IMR-90 (cell line): ENCODE data around the gene POU4F2. TPM values are rescaled to one million over a fixed set of nuclear protein-coding genes. Genes with fewer than 3 reads are reported as not detected.

ENCODE experiments used
- ATAC-seq: fragments of 200-7000 bp; cut with Tn5 transposase; 2 replicates; pipeline ENCODE4 v1.9.1; 2020; ENCODE audit warnings: low read depth, mild to moderate bottlenecking, moderate library complexity
- BruUV-seq: library from RNA; stranded (reverse); fragments of 400-500 nt; replicated peaks from 2 replicates; lab custom pipeline; 2021; lab: Mats Ljungman, UMichigan
- CTCF ChIA-PET: fragments of 300-600 bp; formaldehyde crosslinking; extraction: SDS; loops from one replicate; lab custom pipeline; 2021; ENCODE audit warnings: antibody characterized with exemption; lab: Yijun Ruan, JAX
- POLR2A ChIA-PET: fragments of 300-600 bp; sonication (Branson Sonifier 250); formaldehyde crosslinking; loops from one replicate; lab custom pipeline; 2022; ENCODE audit warnings: antibody characterized with exemption; ENCODE audit not compliant: unreplicated experiment; lab: Charles Lee
- DNase-seq: peaks from one replicate; pipeline ENCODE4 v3.0.0; 2013
- H2AFZ ChIP-seq: replicated peaks from 2 replicates; pipeline ENCODE3; 2013; ENCODE audit warnings: low read length, mild to moderate bottlenecking; ENCODE audit not compliant: poor library complexity
- H2AK5ac ChIP-seq: 2 replicates; pipeline ENCODE4 v1.6.1; 2013; ENCODE audit warnings: low read depth, low read length, inconsistent platforms
- H2AK9ac ChIP-seq: replicated peaks from 2 replicates; pipeline ENCODE3; 2013; ENCODE audit warnings: mild to moderate bottlenecking, low read depth, low read length, moderate library complexity; ENCODE audit not compliant: poor library complexity
- H2BK120ac ChIP-seq: 2 replicates; pipeline ENCODE4 v1.6.1; 2013; ENCODE audit warnings: low read depth, low read length, inconsistent platforms
- H2BK15ac ChIP-seq: 3 replicates; pipeline ENCODE4 v1.6.1; 2013; ENCODE audit warnings: low read depth, low read length, inconsistent platforms
- H2BK20ac ChIP-seq: 2 replicates; pipeline ENCODE4 v1.6.1; 2013; ENCODE audit warnings: low read depth, mild to moderate bottlenecking, inconsistent platforms, low read length, moderate library complexity
- H2BK5ac ChIP-seq: 2 replicates; pipeline ENCODE4 v1.6.1; 2013; ENCODE audit warnings: mild to moderate bottlenecking, low read depth, low read length, inconsistent platforms; ENCODE audit not compliant: poor library complexity, severe bottlenecking
- H3K14ac ChIP-seq: replicated peaks from 2 replicates; pipeline ENCODE4 v1.6.1; 2013; ENCODE audit warnings: low read depth, low read length, inconsistent platforms
- H3K18ac ChIP-seq: 2 replicates; pipeline ENCODE4 v1.6.1; 2013; ENCODE audit warnings: low read depth, low read length, control low read depth
- H3K23ac ChIP-seq: 2 replicates; pipeline ENCODE4 v1.6.1; 2013; ENCODE audit warnings: low read depth, low read length, inconsistent platforms
- H3K27ac ChIP-seq: 2 replicates; pipeline ENCODE4 v1.5.1; 2013; ENCODE audit warnings: mild to moderate bottlenecking, control low read depth, low read length; ENCODE audit not compliant: insufficient read depth
- H3K27me3 ChIP-seq: 2 replicates; pipeline ENCODE4 v1.6.1; 2013; ENCODE audit warnings: low read length; ENCODE audit not compliant: control insufficient read depth, insufficient read depth
- H3K36me3 ChIP-seq: 2 replicates; pipeline ENCODE4 v1.6.1; 2013; ENCODE audit warnings: low read length, mixed read lengths; ENCODE audit not compliant: control insufficient read depth, insufficient read depth
- H3K4ac ChIP-seq: 2 replicates; pipeline ENCODE4 v1.6.1; 2013; ENCODE audit warnings: low read depth, low read length, inconsistent platforms
- H3K4me1 ChIP-seq: 2 replicates; pipeline ENCODE4 v1.6.1; 2013; ENCODE audit warnings: low read length, mixed read lengths; ENCODE audit not compliant: control insufficient read depth, insufficient read depth
- H3K4me2 ChIP-seq: 2 replicates; pipeline ENCODE4 v1.6.1; 2013; ENCODE audit warnings: low read depth, mild to moderate bottlenecking, control low read depth, low read length, moderate library complexity
- H3K4me3 ChIP-seq: 2 replicates; pipeline ENCODE4 v1.5.1; 2013; ENCODE audit warnings: low read depth, mild to moderate bottlenecking, control low read depth, low read length, moderate library complexity; ENCODE audit not compliant: insufficient read depth
- H3K56ac ChIP-seq: 2 replicates; pipeline ENCODE4 v1.6.1; 2013; ENCODE audit warnings: low read length, inconsistent platforms; ENCODE audit not compliant: insufficient read depth; ENCODE audit errors: extremely low read depth
- H3K79me1 ChIP-seq, 2 experiments: 2 replicates each; pipeline ENCODE4 v1.6.1; 2013; ENCODE audit warnings: low read length in 2 of 2, inconsistent platforms in 1 of 2, low read depth in 1 of 2
- H3K9ac ChIP-seq: 2 replicates; pipeline ENCODE4 v1.6.1; 2013; ENCODE audit warnings: low read depth, low read length, control low read depth
- H3K9me1 ChIP-seq: 2 replicates; pipeline ENCODE4 v1.6.1; 2013; ENCODE audit warnings: low read length, inconsistent platforms; ENCODE audit not compliant: insufficient read depth
- H3K9me3 ChIP-seq: 2 replicates; pipeline ENCODE4 v1.6.1; 2013; ENCODE audit warnings: low read length; ENCODE audit not compliant: control insufficient read depth, insufficient read depth
- H4K20me1 ChIP-seq: 2 replicates; pipeline ENCODE4 v1.6.1; 2013; ENCODE audit warnings: low read length, inconsistent platforms; ENCODE audit not compliant: insufficient read depth
- H4K5ac ChIP-seq: 2 replicates; pipeline ENCODE4 v1.6.1; 2013; ENCODE audit warnings: mild to moderate bottlenecking, low read depth, low read length, control low read depth
- H4K8ac ChIP-seq, 2 experiments: 2 replicates each; pipeline ENCODE4 v1.6.1; 2013; ENCODE audit warnings: low read depth in 2 of 2, low read length in 2 of 2, control low read depth in 1 of 2, inconsistent platforms in 1 of 2
- H4K91ac ChIP-seq: 2 replicates; pipeline ENCODE4 v1.6.1; 2013; ENCODE audit warnings: low read depth, low read length, inconsistent platforms; ENCODE audit not compliant: insufficient read depth
- WGBS, 2 experiments: methylation state at CpG; one replicate each; pipeline versions ENCODE4 v1.1.5 to v1.1.7; 2013; ENCODE audit warnings: missing lambda C conversion rate in 2 of 2; ENCODE audit not compliant: insufficient read length in 1 of 2; ENCODE audit errors: extremely low coverage in 2 of 2; 5-methylcytosine and 5-hydroxymethylcytosine counted together
- dilution Hi-C: fragments of 300-500 bp; cut with HindIII; formaldehyde crosslinking; loops from one replicate; pipeline ENCODE4 v1.14.3; 2018; ENCODE audit warnings: low sequenced_read_pairs; ENCODE audit not compliant: unreplicated experiment
- in situ Hi-C: fragments of 300-500 bp; cut with MboI; formaldehyde crosslinking; loops from 3 replicates; pipeline ENCODE4 v1.14.3; 2019; ENCODE audit warnings: low sequenced_read_pairs, inconsistent platforms, mixed read lengths
- intact Hi-C: fragments of 100-400 bp; cut with micrococcal nuclease; formaldehyde crosslinking; loops from 2 replicates; pipeline ENCODE4 v1.10.0; 2022
- polyA plus RNA-seq, 3 experiments: library from polyadenylated mRNA; depleted of rRNA; stranded (reverse); fragments of >200 nt; gene quantifications; 2 replicates each; pipeline ENCODE4 v1.2.3, GENCODE V29; 2012; ENCODE audit warnings: low replicate concordance in 1 of 3
- total RNA-seq: library from RNA; depleted of rRNA; stranded (reverse); fragments of >200 nt; gene quantifications from 2 replicates; pipeline ENCODE4 v1.2.3, GENCODE V29; 2012
- TF ChIP-seq, protein P1 (sequence below): fragments of 150-350 bp; IDR thresholded peaks from 2 replicates; pipeline ENCODE4 v1.6.1; 2016; ENCODE audit warnings: low read depth, mild to moderate bottlenecking, low read length, moderate library complexity, borderline replicate concordance

The POU4F2 gene
- total and polyA plus RNA-seq, 2 of the 4 experiments (the other 2 are of a cell fraction): not detected

DNA sequence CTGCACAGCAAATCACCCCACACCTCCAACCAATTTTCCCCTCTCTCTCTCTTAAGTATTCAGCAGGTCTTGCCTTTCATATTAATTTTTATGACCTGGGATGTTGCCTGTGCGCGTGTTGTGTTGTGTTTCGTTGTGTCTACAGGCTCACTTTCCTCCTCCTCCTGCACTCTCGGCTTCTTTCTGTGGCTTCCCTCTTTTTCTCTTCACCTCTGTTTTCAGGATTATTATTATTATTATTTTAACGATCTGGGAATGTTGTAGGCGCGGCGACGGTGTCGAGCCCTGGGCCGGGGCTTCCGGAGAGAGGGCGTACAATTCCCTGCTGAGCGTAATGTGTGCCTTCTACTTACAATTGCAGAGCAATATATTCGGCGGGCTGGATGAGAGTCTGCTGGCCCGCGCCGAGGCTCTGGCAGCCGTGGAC, 826 bp downstream of the POU4F2 start:
- H4K5ac ChIP-seq: no peak overlapping the region
- WGBS, 2 experiments: 0% methylated on average over 3 of the region's 20 CpGs; no CpG with 5 or more reads in 1 of the 2 experiments
- DNase-seq: no peak
- no peak overlapping the region for H2BK20ac ChIP-seq
- in situ Hi-C loops: no loop called here
- no peak for ATAC-seq
- H3K27me3 ChIP-seq: peaks cover 42% of the 10 kb centered on the region
- dilution Hi-C loops: no loop called here
- H4K20me1 ChIP-seq: no peaks in the 10 kb centered on the region
- intact Hi-C loops: loop anchor here (5.0 kb wide), 2 partner anchors 117 to 458 kb away; partner anchors contain the start of gene SLC10A7
- no peak overlapping the region for H3K23ac ChIP-seq
- H3K79me1 ChIP-seq: no peaks in the 10 kb centered on the region
- H3K56ac ChIP-seq: no peak overlapping the region
- no TSS peak for BruUV-seq
- no peaks in the 10 kb centered on the region for H3K36me3 ChIP-seq
- H2BK120ac ChIP-seq: no peak overlapping the region
- no peak overlapping the region; the same call in 1 of the 2 replicates for H3K4me2 ChIP-seq
- no peak overlapping the region for H4K91ac ChIP-seq
- H3K14ac ChIP-seq: no peak overlapping the region
- CTCF ChIA-PET: no interaction called here
- H3K9me1 ChIP-seq: no peaks in the 10 kb centered on the region
- TF ChIP-seq, protein P1, sequence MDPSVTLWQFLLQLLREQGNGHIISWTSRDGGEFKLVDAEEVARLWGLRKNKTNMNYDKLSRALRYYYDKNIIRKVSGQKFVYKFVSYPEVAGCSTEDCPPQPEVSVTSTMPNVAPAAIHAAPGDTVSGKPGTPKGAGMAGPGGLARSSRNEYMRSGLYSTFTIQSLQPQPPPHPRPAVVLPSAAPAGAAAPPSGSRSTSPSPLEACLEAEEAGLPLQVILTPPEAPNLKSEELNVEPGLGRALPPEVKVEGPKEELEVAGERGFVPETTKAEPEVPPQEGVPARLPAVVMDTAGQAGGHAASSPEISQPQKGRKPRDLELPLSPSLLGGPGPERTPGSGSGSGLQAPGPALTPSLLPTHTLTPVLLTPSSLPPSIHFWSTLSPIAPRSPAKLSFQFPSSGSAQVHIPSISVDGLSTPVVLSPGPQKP: no peak
- H2AK9ac ChIP-seq: no peak overlapping the region
- no peak overlapping the region for H2BK15ac ChIP-seq
- no peak overlapping the region for H2AK5ac ChIP-seq
- no peak overlapping the region for H3K4ac ChIP-seq
- H3K4me3 ChIP-seq: no peak overlapping the region
- no peak overlapping the region for H4K8ac ChIP-seq
- POLR2A ChIA-PET: interaction anchor here (0.6 kb wide), 1 partner anchor 1166 kb away, joined by 3 read pairs; no protein-coding TSS in a partner anchor
- H3K4me1 ChIP-seq: no peaks in the 10 kb centered on the region
- H2AFZ ChIP-seq: no peak overlapping the region
- H3K27ac ChIP-seq: no peak overlapping the region
- no peak overlapping the region for H3K9ac ChIP-seq
- no peak overlapping the region for H3K18ac ChIP-seq
- H2BK5ac ChIP-seq: no peak overlapping the region
- H3K9me3 ChIP-seq: peaks cover 7% of the 10 kb centered on the region
